Dendritic cell treated with granulocyte-macrophage colony-stimulating factor and Interleukin-4, amounts not matched to agents 40 ng/mL and 50 ng/mL, for 4 days (primary cell): ENCODE measurements around the gene ATG2A.
"Not testable (repeated sequence)": the region's sequence is repeated elsewhere in the genome, so short reads cannot be mapped to it uniquely, and the experiment has no call there.

Experiments
- H3K27ac Mint-ChIP-seq: one replicate; pipeline ENCODE4 v1.8.0; 2022; ENCODE audit warnings: mild to moderate bottlenecking, mixed read lengths
- H3K27me3 Mint-ChIP-seq: one replicate; pipeline ENCODE4 v1.8.0; 2022; ENCODE audit warnings: mild to moderate bottlenecking, mixed read lengths
- H3K36me3 Mint-ChIP-seq: one replicate; pipeline ENCODE4 v1.8.0; 2022; ENCODE audit warnings: low read depth, mixed read lengths
- H3K4me1 Mint-ChIP-seq: one replicate; pipeline ENCODE4 v1.8.0; 2022; ENCODE audit warnings: low read depth, mixed read lengths
- H3K4me3 Mint-ChIP-seq: one replicate; pipeline ENCODE4 v1.8.0; 2022; ENCODE audit warnings: mild to moderate bottlenecking, moderate library complexity, mixed read lengths
- H3K9me3 Mint-ChIP-seq: one replicate; pipeline ENCODE4 v1.8.0; 2022; ENCODE audit warnings: mixed read lengths
- intact Hi-C: fragments of 100-400 bp; cut with micrococcal nuclease; formaldehyde crosslinking; loops from one replicate; pipeline ENCODE4 v1.15.0; 2022

ATG2A gene

DNA sequence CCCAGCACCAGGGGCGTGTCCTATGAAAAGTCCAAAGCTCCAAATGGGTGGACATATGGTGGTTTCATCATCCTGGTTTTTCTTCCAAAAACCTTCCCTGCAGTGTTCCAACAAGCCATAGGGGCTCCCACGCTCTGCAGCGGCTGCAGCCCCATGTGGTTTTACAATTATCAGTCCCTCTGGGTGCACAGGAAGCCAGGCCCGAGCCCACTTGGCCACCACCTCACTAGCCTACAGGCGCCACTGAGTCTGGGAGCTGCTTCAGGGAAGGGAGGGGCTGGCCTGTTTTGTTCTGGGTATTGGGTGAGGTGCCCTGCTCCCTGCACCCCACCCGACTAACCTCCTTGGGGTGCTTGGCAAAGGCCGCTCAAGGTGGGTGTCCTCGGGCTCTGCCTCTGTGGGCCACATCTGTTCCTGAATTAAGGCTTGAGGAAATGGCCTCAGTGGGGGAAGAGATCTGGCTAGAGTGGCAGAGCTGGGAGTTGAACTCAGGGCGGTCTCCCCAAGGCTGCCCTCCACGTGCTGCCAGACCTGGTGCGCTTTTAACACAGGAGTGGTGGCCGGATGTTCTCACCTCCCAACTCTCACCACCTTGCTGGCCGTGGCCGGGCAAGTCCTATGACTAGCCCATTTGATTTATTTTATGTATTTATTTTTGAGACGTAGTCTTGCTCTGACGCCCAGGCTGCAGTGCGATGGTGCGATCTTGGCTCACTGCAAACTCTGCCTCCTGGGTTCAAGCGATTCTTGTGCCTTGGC lies 67.2 kb downstream of the ATG2A start:
- Mint-ChIP-seq H3K4me1 (peaks cover 70% of the 10 kb centered on the region), H3K4me3 (no peak overlapping the region), H3K27me3 (peaks cover 19% of the 10 kb centered on the region), H3K27ac (no peak overlapping the region), H3K36me3 (peaks cover 17% of the 10 kb centered on the region), H3K9me3 (no peaks in the 10 kb centered on the region)
- intact Hi-C loops = loop anchor here (5.0 kb wide), 3 partner anchors 148 to 268 kb away; partner anchors contain the start of genes ARL2, BATF2 and ZNHIT2

DNA sequence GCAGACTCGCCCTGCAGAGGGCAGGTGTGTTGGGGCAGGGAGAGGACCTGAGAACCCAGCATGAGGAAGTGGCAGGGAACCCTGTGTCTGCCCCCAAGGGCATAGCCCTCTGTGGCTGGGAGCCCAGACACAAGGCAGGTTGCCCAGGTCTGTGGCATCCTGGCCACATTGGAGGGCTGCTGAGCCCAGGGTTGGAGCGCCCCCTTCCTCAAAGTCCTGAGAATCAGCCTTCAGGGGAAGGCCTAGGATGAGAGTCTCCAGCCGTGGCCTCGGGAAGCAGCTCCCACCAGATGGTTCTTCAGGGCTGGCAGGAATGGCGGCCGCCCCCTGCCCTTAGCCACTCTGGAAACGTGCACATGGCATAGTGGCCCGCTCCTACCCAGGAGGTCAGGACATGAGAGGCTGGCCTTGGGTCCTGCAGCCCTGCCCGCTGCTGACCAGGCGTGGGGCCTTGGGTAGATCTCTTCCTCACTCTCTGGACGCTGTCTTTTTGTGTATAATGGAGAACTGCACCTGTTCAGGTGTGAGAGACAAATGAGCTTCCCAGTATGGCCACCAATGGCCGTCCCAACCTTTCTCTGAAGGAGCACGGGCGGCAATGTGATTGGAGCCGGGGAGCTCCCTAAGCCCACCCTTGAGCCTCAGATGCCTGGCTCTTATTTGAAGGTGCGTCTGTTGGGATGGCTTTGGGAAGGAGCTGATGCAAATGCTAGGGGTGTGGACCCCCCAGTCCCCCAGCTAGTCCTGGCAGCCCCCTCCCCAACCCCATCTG lies 68.0 kb downstream of the ATG2A start:
- H3K27me3 Mint-ChIP-seq = peaks cover 20% of the 10 kb centered on the region
- peaks cover 64% of the 10 kb centered on the region for H3K4me1 Mint-ChIP-seq
- intact Hi-C loops = loop anchor here (5.0 kb wide), 3 partner anchors 148 to 268 kb away; partner anchors contain the start of genes ARL2, BATF2 and ZNHIT2
- H3K36me3 Mint-ChIP-seq = peaks cover 9% of the 10 kb centered on the region
- no peak overlapping the region for H3K4me3 Mint-ChIP-seq
- H3K27ac Mint-ChIP-seq = peak overlapping the region; percentile 10
- no peaks in the 10 kb centered on the region for H3K9me3 Mint-ChIP-seq

DNA sequence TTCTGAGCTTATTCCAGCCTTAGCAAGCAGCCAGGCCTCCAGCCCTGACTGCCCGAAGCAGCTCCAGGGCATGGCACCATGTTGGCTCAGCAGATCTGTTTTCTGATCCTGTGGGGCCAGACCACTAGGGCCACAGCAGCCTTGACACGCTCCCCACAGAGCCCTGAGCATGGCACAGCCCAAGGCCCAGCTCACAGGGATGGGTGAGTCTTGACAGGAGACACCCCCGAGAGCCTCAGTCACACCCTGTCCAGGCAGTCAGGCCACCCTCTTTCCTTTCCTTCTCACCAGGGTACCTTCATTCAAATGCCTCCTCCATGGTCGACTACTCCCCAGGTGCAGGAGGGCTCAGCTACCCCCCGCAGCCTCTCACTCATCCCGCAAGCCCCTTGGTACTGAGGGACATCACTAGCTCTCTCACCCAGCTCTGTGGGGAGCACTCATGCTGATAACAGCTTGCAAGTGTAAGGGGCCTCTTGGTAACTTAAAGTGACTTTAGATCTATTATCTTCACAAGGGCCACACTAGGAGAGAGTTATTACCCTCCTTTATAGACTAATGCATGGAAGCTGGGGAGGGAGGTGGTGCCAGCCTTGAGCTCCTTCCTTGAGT lies 68.7 kb downstream of the ATG2A start:
- intact Hi-C loops = loop anchor here (5.0 kb wide), 3 partner anchors 149 to 269 kb away; partner anchors contain the start of genes ARL2, BATF2 and ZNHIT2
- Mint-ChIP-seq H3K27ac (peak overlapping the region; percentile 10), H3K9me3 (no peaks in the 10 kb centered on the region), H3K4me3 (no peak overlapping the region), H3K27me3 (peaks cover 26% of the 10 kb centered on the region), H3K4me1 (peaks cover 64% of the 10 kb centered on the region), H3K36me3 (peaks cover 2% of the 10 kb centered on the region)

DNA sequence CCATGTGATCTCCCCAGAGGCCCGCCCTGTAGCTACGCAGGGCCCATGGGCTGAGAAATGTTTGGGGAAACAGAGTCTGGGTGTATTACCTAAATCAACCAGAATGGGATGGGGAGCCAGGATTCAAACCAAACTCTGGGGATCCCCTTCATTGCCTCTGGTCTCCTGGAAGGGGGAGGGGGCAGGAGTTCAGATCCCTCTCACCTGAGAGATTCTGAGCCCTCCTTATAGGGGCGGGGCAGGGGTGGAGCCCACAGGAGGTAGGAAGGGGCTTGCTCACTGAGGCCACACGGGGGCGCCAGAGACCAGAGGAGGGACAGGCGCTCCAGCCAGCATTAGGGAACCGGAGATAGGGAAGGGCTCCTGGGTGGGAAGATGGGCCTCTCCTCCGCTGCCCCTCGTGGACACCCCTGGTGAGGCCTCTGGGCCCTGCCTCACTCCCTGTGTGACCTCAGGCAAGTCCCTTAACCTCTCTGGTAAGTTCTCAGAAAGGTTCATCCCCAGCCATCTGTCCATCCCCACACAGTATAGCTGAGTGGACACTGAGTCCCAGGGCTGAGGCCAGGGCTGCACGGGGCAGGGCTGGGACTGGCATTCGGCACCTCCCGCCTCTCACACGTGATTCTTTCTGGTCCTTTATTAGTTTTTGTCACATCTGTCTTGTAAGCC lies 69.9 kb downstream of the ATG2A start:
- H3K36me3 Mint-ChIP-seq = no peaks in the 10 kb centered on the region
- intact Hi-C loops = loop anchor here (1.0 to 5.0 kb wide), 5 partner anchors 47 to 270 kb away; partner anchors contain the start of genes ARL2, BATF2, PPP2R5B and ZNHIT2
- no peak overlapping the region for H3K27ac Mint-ChIP-seq
- H3K4me3 Mint-ChIP-seq = no peak overlapping the region
- peaks cover 30% of the 10 kb centered on the region for H3K27me3 Mint-ChIP-seq
- H3K4me1 Mint-ChIP-seq = peaks cover 52% of the 10 kb centered on the region
- no peaks in the 10 kb centered on the region for H3K9me3 Mint-ChIP-seq

DNA sequence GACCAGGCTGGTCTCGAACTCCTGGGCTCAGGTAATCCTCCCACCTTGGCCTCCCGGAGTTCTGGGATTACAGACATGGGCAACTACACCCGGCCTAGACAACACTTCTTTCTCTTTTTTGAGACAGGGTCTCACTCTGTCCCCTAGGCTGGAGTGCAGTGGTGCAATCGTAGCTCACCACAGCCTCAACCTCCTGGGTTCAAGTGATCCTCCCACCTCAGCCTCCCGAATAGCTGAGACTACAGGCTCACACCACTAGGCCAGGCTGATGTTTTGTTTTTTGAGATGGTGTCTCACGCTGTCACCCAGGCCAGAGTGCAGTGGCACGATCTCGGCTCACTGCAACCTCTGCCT lies 71.3 kb downstream of the ATG2A start:
- intact Hi-C loops = loop anchor here (2.0 to 5.0 kb wide), 4 partner anchors 79 to 272 kb away; partner anchors contain the start of genes ARL2, BATF2, PPP2R5B and ZNHIT2
- H3K4me3 Mint-ChIP-seq, H3K36me3 Mint-ChIP-seq, H3K9me3 Mint-ChIP-seq, H3K27ac Mint-ChIP-seq: not testable (repeated sequence)
- Mint-ChIP-seq H3K4me1 (peaks cover 38% of the 10 kb centered on the region), H3K27me3 (peaks cover 25% of the 10 kb centered on the region)

DNA sequence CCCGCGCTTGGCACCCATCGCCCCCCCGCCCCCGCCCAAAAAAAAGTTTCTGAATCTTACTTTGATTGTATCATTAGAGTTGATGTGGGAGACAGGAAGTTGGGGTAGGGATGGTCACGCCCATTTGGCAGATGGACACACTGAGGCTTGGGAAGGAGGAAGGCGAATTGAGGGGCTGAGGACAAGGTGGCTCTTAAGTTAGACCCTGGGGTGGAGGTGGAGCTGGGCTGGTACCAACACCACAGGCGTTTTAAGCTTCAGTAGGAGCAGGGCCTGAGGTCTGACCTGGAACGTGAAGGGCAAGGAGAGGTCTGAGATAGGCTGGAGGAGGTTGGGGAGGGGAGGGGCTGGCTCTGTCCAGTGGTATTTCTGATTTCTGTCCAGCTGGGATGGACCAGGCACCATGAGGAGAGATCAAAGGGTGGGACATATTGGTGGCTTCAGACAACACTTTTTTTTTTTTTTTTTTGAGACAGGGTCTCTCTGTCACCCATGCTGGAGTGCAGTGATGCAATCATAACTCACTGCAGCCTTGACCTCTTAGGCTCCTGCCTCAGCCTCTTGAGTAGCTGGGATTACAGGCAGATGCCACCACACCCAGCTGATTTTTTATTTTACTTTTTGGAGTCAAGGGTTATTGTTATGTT lies 71.8 kb downstream of the ATG2A start:
- Mint-ChIP-seq H3K4me3 (peak overlapping the region; percentile 14), H3K9me3 (no peaks in the 10 kb centered on the region), H3K27ac (no peak overlapping the region), H3K27me3 (peaks cover 25% of the 10 kb centered on the region), H3K4me1 (peaks cover 38% of the 10 kb centered on the region), H3K36me3 (no peaks in the 10 kb centered on the region)
- intact Hi-C loops = loop anchor here (5.0 kb wide), 3 partner anchors 152 to 272 kb away; partner anchors contain the start of genes ARL2, BATF2 and ZNHIT2
